ENCODE measurements around the gene CDS2. TPM values are rescaled to one million over a fixed set of nuclear protein-coding genes. Genes with fewer than 3 reads are reported as not detected.
A peak's percentile ranks its signal among the peaks of the same experiment; 100 is the strongest.

Gene CDS2
- total RNA-seq, 2 donors from 2014 or later: 31.7 to 44.3 TPM

DNA sequence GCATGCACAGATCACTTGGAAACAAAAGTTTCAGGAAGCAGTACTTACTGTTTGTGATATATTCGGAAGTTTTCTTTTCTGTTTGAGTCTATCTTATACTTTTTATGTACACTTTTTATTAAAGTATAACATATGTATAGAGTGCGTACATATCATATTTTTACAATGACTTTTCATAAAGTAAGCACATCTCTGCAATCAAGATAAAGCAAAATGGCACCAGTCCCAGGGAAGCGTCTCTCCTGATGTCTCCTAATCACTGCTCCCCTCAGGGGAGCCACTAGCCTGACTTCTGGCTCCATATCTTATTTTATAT is 26.3 kb downstream of the CDS2 start:
- Histone ChIP-seq H3K27me3 (no peaks in the 10 kb centered on the region), H3K36me3 (no peaks in the 10 kb centered on the region), H3K9me3 (no peaks in the 10 kb centered on the region), H3K4me1 (peaks cover 6% of the 10 kb centered on the region), H3K4me3 (no peak overlapping the region), H3K9ac (ENCODE audit: low read depth in 2 of 2, low read length in 2 of 2) (no peak overlapping the region), H3K27ac (peak overlapping the region; percentile 41)
- intact Hi-C loops (cut with DNase I): no loop called here
- TF ChIP-seq, protein P1, sequence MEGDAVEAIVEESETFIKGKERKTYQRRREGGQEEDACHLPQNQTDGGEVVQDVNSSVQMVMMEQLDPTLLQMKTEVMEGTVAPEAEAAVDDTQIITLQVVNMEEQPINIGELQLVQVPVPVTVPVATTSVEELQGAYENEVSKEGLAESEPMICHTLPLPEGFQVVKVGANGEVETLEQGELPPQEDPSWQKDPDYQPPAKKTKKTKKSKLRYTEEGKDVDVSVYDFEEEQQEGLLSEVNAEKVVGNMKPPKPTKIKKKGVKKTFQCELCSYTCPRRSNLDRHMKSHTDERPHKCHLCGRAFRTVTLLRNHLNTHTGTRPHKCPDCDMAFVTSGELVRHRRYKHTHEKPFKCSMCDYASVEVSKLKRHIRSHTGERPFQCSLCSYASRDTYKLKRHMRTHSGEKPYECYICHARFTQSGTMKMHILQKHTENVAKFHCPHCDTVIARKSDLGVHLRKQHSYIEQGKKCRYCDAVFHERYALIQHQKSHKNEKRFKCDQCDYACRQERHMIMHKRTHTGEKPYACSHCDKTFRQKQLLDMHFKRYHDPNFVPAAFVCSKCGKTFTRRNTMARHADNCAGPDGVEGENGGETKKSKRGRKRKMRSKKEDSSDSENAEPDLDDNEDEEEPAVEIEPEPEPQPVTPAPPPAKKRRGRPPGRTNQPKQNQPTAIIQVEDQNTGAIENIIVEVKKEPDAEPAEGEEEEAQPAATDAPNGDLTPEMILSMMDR (IDR thresholded peaks at IDR 0.05): no peak
- no peak for DNase-seq

DNA sequence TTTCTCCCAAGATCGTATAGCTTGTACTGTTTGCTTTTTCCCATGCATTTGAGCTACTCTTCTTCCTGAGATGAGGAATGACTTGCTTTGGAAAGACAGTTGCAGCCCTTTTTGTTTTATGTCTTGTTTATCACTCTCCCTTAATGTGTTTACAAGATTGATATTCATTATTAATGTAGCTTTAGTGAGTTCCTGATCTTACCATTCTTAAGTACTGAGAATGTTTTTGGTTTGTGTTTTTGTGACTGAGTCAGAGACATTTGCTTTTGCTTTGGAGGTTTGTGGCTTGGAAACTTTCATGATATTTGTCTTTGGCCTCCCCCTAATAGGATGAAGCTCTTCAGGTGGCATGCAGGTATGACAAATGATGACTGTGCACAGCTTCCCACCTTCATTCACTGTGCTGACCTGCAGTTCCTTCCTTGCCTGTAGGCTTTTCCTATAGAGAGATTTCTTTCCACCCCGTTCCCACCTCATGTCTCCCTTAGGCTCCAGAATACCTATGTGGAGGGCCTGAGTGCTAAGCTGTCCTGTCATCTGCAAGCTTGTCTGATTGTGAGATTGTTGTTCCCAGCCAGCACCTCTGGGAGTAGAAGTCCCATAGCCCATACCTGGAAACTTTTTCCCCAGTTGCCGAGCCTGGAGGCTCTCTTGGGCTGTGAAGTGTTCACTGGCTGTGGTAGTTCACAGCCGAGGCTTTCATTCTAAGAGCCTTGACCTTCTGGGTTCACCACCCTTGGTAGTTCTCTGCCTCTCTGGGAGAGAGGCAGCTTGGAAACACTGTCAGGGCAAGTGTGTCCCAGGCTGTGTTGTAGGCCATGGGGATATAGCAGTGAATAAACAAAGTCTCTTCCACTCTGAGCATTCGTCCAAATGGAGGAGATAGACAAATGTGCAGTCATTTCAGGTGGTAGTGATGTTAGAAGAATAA is 27.1 kb downstream of the CDS2 start:
- DNase-seq: no peak
- no peaks in the 10 kb centered on the region for H3K9me3 ChIP-seq
- intact Hi-C loops (cut with DNase I): no loop called here
- no peak overlapping the region for H3K4me3 ChIP-seq
- no peaks in the 10 kb centered on the region for H3K27me3 ChIP-seq
- TF ChIP-seq, protein P1 (IDR thresholded peaks at IDR 0.05): no peak
- H3K9ac ChIP-seq (ENCODE audit: low read depth in 2 of 2, low read length in 2 of 2): no peak overlapping the region
- H3K4me1 ChIP-seq: peaks cover 6% of the 10 kb centered on the region
- H3K27ac ChIP-seq: peak overlapping the region; percentile 41
- H3K36me3 ChIP-seq: no peaks in the 10 kb centered on the region

DNA sequence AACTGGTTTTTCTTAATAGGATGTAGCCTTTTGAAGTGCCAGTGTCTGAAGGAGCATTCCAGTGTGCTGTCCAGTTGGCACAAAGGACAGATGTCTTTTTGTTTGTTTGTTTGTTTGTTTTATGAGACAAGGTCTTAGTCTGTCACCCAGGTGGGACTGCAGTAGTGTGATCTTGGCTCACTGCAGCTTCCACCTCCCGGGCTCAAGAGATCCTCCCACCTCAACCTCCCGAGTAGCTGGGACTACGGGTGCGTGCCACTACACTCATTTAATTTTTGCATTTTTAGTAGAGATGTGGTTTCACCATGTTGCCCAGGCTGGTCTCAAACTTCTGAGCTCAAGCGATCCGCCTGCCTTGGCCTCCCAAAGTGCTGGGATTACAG is 27.7 kb downstream of the CDS2 start:
- intact Hi-C loops (cut with DNase I): no loop called here
- Histone ChIP-seq H3K36me3 (no peaks in the 10 kb centered on the region), H3K9ac (ENCODE audit: low read depth in 2 of 2, low read length in 2 of 2) (no peak overlapping the region), H3K4me1 (peaks cover 5% of the 10 kb centered on the region), H3K9me3 (no peaks in the 10 kb centered on the region), H3K4me3 (no peak overlapping the region), H3K27me3 (no peaks in the 10 kb centered on the region), H3K27ac (no peak overlapping the region)
- DNase-seq: no peak
- TF ChIP-seq, protein P1 (IDR thresholded peaks at IDR 0.05): no peak

DNA sequence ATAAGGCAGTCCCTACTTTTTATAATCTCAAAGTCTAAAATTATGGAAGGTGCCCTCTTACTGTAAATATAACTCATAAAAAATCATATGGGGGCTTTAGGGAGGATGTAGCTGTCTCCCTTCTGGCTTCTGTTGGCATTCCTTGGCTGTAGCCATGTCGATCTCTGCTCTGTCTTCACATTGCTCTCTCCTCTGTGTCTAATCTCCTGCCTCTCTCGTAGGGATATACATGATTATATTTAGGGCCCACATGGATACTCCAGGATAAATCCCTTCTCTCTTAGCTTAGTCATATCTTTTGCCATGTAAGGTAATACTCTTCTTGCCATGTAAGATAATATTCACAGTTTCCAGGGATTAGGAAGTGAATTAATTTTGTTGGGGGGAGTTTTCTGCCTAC is 28.6 kb downstream of the CDS2 start:
- Histone ChIP-seq H3K27ac (no peak overlapping the region), H3K4me1 (no peaks in the 10 kb centered on the region), H3K4me3 (no peak overlapping the region), H3K27me3 (no peaks in the 10 kb centered on the region), H3K36me3 (no peaks in the 10 kb centered on the region), H3K9ac (ENCODE audit: low read depth in 2 of 2, low read length in 2 of 2) (no peak overlapping the region), H3K9me3 (no peaks in the 10 kb centered on the region)
- TF ChIP-seq, protein P1 (IDR thresholded peaks at IDR 0.05): no peak
- intact Hi-C loops (cut with DNase I): no loop called here
- DNase-seq: no peak

DNA sequence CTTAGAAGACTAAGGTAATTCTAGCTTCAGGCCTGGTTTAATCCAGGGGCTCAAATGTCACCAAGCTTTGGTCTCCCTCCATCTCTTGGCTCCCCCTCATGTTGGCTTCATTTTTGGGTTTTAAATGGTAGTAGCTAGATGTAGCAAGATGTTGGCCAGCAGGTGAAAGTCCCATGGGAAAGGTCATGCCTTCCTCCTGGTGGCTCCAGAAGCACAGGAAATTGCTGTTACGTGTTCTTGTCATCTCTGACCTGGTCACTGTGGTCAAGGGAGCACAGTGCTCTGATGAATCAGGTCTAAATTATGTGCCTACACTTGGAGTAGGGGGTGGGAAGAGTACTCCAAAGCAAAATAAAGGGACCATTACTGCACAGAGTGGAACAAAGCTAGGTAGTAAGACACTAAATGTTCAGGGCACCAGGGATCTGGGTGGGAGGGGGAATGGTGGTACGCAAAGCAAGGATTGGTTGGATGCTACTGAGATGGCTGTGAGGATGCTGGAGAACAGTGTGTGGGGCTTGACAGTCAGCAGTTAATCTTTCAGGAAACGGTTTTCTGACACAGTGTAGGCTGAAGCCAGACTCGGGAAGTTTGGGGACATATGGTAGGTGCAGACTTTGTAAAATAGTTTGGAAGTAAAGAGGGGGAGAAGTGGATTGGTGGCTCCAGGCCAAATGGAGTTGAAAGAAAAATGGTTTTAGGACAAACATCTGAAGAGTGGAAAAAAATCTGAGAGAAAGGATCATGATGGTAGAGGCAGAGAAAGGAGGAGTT is 30.1 kb downstream of the CDS2 start:
- no peak for DNase-seq
- intact Hi-C loops (cut with DNase I): no loop called here
- TF ChIP-seq, protein P1 (IDR thresholded peaks at IDR 0.05): no peak
- no peak overlapping the region for H3K9ac ChIP-seq (ENCODE audit: low read depth in 2 of 2, low read length in 2 of 2)
- no peaks in the 10 kb centered on the region for H3K4me1 ChIP-seq
- no peak overlapping the region for H3K4me3 ChIP-seq
- H3K9me3 ChIP-seq: no peaks in the 10 kb centered on the region
- H3K27ac ChIP-seq: no peak overlapping the region
- no peaks in the 10 kb centered on the region for H3K27me3 ChIP-seq
- H3K36me3 ChIP-seq: no peaks in the 10 kb centered on the region
